WTC11 (cell line): Measurements from ENCODE around the gene CELF4. TPM values are rescaled to one million over a fixed set of nuclear protein-coding genes. Genes with fewer than 3 reads are reported as not detected.

Experiments used
- ATAC-seq: fragments of 200-7000 bp; cut with Tn5 transposase; 2 replicates; pipeline ENCODE4 v1.10.0; 2021; ENCODE audit warnings: mild to moderate bottlenecking, moderate library complexity
- CTCF ChIA-PET: fragments of 300-600 bp; sonication (Branson Sonifier 250); formaldehyde crosslinking; loops from one replicate; lab custom pipeline; 2021; ENCODE audit warnings: antibody characterized with exemption; lab: Charles Lee
- POLR2A ChIA-PET: fragments of 350-600 bp; sonication (Branson Sonifier 250); formaldehyde crosslinking; loops from one replicate; lab custom pipeline; 2021; ENCODE audit warnings: antibody characterized with exemption; lab: Charles Lee
- DNase-seq: peaks from one replicate; pipeline ENCODE4 v3.0.0; 2021; ENCODE audit warnings: low spot score
- H3K27ac Mint-ChIP-seq: 2 replicates; pipeline ENCODE4 v1.8.0; 2021; ENCODE audit warnings: mixed read lengths
- H3K27me3 Mint-ChIP-seq: 2 replicates; pipeline ENCODE4 v1.8.0; 2021; ENCODE audit warnings: low read depth, mild to moderate bottlenecking, moderate library complexity, mixed read lengths
- H3K36me3 Mint-ChIP-seq: 2 replicates; pipeline ENCODE4 v1.8.0; 2021; ENCODE audit warnings: mixed read lengths
- H3K4me1 Mint-ChIP-seq: 2 replicates; pipeline ENCODE4 v1.8.0; 2022; ENCODE audit warnings: mixed read lengths
- H3K4me3 Mint-ChIP-seq: 2 replicates; pipeline ENCODE4 v1.8.0; 2021; ENCODE audit warnings: mild to moderate bottlenecking, moderate library complexity, mixed read lengths
- H3K9me3 Mint-ChIP-seq: 2 replicates; pipeline ENCODE4 v1.8.0; 2021; ENCODE audit warnings: mixed read lengths
- CREB1 ChIP-seq: sonication (generic); formaldehyde crosslinking; IDR thresholded peaks from 2 replicates; pipeline ENCODE4 v1.8.0; 2023; ENCODE audit warnings: mild to moderate bottlenecking, missing genetic modification reagents
- ELF4 ChIP-seq: sonication (generic); formaldehyde crosslinking; IDR thresholded peaks from 2 replicates; pipeline ENCODE4 v1.8.1; 2022; ENCODE audit warnings: low read depth, mild to moderate bottlenecking, moderate library complexity, missing genetic modification reagents
- ETV6 ChIP-seq: sonication (generic); formaldehyde crosslinking; IDR thresholded peaks from 2 replicates; pipeline ENCODE4 v1.8.1; 2022; ENCODE audit warnings: mild to moderate bottlenecking, missing genetic modification reagents
- FOXP1 ChIP-seq: sonication (generic); formaldehyde crosslinking; IDR thresholded peaks from 2 replicates; pipeline ENCODE4 v1.8.0; 2022; ENCODE audit warnings: missing genetic modification reagents, mild to moderate bottlenecking, moderate library complexity, borderline replicate concordance
- JAZF1 ChIP-seq: fragments of 250-450 bp; sonication (Bioruptor Pico); IDR thresholded peaks from 2 replicates; pipeline ENCODE4 v1.9.0; 2021; ENCODE audit warnings: moderate library complexity, mild to moderate bottlenecking, inconsistent platforms
- JUN ChIP-seq: sonication (generic); formaldehyde crosslinking; IDR thresholded peaks from 2 replicates; pipeline ENCODE4 v1.8.0; 2023; ENCODE audit warnings: mild to moderate bottlenecking, missing genetic modification reagents
- MXD4 ChIP-seq: fragments of 250-450 bp; sonication (Bioruptor Pico); IDR thresholded peaks from 2 replicates; pipeline ENCODE4 v1.8.0; 2021; ENCODE audit warnings: mild to moderate bottlenecking, moderate library complexity, borderline replicate concordance
- RELA ChIP-seq: sonication (generic); formaldehyde crosslinking; IDR thresholded peaks from 2 replicates; pipeline ENCODE4 v1.8.1; 2022; ENCODE audit warnings: missing genetic modification reagents, mild to moderate bottlenecking, borderline replicate concordance
- RORB ChIP-seq: fragments of 250-450 bp; sonication (Bioruptor Pico); IDR thresholded peaks from 2 replicates; pipeline ENCODE4 v1.9.0; 2021; ENCODE audit warnings: mild to moderate bottlenecking
- SOX15 ChIP-seq: fragments of 250-450 bp; sonication (Bioruptor Pico); IDR thresholded peaks from 2 replicates; pipeline ENCODE4 v1.9.0; 2021; ENCODE audit warnings: mild to moderate bottlenecking
- TP53 ChIP-seq: sonication (generic); formaldehyde crosslinking; IDR thresholded peaks from 2 replicates; pipeline ENCODE4 v1.8.1; 2023; ENCODE audit warnings: mild to moderate bottlenecking, missing genetic modification reagents
- ZNF121 ChIP-seq: sonication (generic); formaldehyde crosslinking; IDR thresholded peaks from 2 replicates; pipeline ENCODE4 v1.8.0; 2023; ENCODE audit warnings: missing genetic modification reagents
- ZNF671 ChIP-seq: fragments of 250-450 bp; sonication (Bioruptor Pico); IDR thresholded peaks from 2 replicates; pipeline ENCODE4 v1.8.0; 2021; ENCODE audit warnings: mild to moderate bottlenecking
- total RNA-seq: library from RNA; stranded (reverse); gene quantifications from 3 replicates; pipeline ENCODE4 v1.2.3, GENCODE V29; 2021
- TF ChIP-seq, protein P1 (sequence below): fragments of 250-450 bp; sonication (Bioruptor Pico); IDR thresholded peaks from 2 replicates; pipeline ENCODE4 v1.9.0; 2021; ENCODE audit warnings: mild to moderate bottlenecking, borderline replicate concordance
- TF ChIP-seq, protein P2 (sequence below): sonication (generic); formaldehyde crosslinking; IDR thresholded peaks from 2 replicates; pipeline ENCODE4 v1.8.0; 2022; ENCODE audit warnings: mild to moderate bottlenecking, missing genetic modification reagents
- TF ChIP-seq, protein P3 (sequence below): fragments of 250-450 bp; sonication (Bioruptor Pico); IDR thresholded peaks from 2 replicates; pipeline ENCODE4 v2.1.2; 2022; ENCODE audit warnings: mild to moderate bottlenecking, moderate library complexity
- TF ChIP-seq, protein P4 (sequence below): fragments of 250-450 bp; sonication (Bioruptor Pico); conservative IDR thresholded peaks from 2 replicates; pipeline ENCODE4 v1.9.0; 2021; ENCODE audit warnings: mild to moderate bottlenecking

CELF4 gene
- total RNA-seq, 1 experiment from 2014 or later = 2.9 TPM

DNA sequence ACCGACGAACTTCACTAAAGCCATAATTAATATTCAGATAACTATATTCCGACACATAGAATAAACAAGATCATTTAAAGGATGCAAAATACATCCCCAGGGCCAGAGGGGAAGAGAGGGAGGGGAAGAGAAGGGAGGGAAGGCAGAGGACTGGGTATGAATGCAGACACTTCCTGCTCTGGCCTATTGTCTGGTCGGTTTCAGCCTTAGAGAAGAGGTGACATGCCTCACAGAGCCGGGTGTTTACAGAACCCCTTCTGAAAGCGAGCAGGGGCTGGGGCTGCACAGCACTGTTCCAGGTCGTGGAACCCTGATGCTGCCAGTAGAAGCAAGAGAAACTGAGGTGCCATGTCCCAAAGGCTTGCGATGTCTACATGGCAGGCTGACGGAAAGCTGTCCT lies 31.0 kb downstream of the CELF4 start:
- CTCF ChIA-PET = interaction anchor here (0.7 to 1.6 kb wide), 6 partner anchors 47 to 191 kb away, joined by 3 to 14 read pairs (median 8); no protein-coding TSS in a partner anchor
- Mint-ChIP-seq H3K9me3 (no peaks in the 10 kb centered on the region), H3K36me3 (no peaks in the 10 kb centered on the region), H3K27ac (no peak overlapping the region), H3K4me3 (no peak overlapping the region), H3K27me3 (peaks cover 16% of the 10 kb centered on the region), H3K4me1 (peaks cover 48% of the 10 kb centered on the region)
- no peak for ATAC-seq
- DNase-seq = no peak
- TF ChIP-seq CREB1 (no peak), JUN (CRISPR knock-in tag) (no peak), SOX15 (CRISPR knock-in tag) (no peak), FOXP1 (CRISPR knock-in tag) (no peak), RORB (CRISPR knock-in tag) (no peak), ZNF671 (no peak), ZNF121 (no peak), JAZF1 (no peak), MXD4 (CRISPR knock-in tag) (no peak), RELA (CRISPR knock-in tag) (no peak), ETV6 (CRISPR knock-in tag) (no peak), TP53 (CRISPR knock-in tag) (no peak), ELF4 (CRISPR knock-in tag) (no peak)
- TF ChIP-seq, protein P1, sequence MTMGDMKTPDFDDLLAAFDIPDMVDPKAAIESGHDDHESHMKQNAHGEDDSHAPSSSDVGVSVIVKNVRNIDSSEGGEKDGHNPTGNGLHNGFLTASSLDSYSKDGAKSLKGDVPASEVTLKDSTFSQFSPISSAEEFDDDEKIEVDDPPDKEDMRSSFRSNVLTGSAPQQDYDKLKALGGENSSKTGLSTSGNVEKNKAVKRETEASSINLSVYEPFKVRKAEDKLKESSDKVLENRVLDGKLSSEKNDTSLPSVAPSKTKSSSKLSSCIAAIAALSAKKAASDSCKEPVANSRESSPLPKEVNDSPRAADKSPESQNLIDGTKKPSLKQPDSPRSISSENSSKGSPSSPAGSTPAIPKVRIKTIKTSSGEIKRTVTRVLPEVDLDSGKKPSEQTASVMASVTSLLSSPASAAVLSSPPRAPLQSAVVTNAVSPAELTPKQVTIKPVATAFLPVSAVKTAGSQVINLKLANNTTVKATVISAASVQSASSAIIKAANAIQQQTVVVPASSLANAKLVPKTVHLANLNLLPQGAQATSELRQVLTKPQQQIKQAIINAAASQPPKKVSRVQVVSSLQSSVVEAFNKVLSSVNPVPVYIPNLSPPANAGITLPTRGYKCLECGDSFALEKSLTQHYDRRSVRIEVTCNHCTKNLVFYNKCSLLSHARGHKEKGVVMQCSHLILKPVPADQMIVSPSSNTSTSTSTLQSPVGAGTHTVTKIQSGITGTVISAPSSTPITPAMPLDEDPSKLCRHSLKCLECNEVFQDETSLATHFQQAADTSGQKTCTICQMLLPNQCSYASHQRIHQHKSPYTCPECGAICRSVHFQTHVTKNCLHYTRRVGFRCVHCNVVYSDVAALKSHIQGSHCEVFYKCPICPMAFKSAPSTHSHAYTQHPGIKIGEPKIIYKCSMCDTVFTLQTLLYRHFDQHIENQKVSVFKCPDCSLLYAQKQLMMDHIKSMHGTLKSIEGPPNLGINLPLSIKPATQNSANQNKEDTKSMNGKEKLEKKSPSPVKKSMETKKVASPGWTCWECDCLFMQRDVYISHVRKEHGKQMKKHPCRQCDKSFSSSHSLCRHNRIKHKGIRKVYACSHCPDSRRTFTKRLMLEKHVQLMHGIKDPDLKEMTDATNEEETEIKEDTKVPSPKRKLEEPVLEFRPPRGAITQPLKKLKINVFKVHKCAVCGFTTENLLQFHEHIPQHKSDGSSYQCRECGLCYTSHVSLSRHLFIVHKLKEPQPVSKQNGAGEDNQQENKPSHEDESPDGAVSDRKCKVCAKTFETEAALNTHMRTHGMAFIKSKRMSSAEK (CRISPR knock-in tag) = no peak
- TF ChIP-seq, protein P2, sequence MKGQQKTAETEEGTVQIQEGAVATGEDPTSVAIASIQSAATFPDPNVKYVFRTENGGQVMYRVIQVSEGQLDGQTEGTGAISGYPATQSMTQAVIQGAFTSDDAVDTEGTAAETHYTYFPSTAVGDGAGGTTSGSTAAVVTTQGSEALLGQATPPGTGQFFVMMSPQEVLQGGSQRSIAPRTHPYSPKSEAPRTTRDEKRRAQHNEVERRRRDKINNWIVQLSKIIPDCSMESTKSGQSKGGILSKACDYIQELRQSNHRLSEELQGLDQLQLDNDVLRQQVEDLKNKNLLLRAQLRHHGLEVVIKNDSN (CRISPR knock-in tag) = no peak
- TF ChIP-seq, protein P3, sequence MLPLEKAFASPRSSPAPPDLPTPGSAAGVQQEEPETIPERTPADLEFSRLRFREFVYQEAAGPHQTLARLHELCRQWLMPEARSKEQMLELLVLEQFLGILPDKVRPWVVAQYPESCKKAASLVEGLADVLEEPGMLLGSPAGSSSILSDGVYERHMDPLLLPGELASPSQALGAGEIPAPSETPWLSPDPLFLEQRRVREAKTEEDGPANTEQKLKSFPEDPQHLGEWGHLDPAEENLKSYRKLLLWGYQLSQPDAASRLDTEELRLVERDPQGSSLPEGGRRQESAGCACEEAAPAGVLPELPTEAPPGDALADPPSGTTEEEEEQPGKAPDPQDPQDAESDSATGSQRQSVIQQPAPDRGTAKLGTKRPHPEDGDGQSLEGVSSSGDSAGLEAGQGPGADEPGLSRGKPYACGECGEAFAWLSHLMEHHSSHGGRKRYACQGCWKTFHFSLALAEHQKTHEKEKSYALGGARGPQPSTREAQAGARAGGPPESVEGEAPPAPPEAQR = no peak
- TF ChIP-seq, protein P4, sequence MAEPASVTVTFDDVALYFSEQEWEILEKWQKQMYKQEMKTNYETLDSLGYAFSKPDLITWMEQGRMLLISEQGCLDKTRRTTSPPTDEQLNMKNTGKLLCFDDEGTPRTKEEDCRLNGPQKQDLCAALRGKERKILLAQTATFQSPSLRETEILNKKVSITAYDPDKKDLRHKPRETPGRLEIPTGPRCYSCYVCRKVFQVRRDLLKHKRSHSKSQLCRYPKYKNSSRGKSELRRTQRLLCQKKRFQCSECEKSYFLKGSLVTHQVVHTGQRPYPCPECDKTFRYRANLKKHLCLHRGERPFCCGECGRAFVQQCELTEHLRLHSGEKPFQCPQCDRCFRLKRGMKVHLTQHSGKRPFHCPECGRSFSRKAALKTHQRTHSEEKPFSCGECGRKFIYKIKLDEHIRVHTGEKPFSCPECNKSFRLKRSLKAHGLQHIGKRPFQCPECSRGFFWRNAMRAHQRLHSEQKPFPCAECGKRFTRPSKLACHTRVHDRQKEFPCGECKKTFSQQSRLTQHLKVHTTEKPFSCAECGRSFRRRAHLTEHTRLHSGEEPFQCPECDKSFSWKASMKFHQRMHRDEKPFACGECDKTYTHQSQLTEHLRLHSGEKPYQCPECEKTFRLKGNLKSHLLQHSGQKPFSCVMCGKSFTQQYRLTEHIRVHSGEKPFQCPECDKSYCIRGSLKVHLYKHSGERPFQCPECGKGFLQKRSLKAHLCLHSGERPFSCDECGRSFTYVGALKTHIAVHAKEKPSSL (CRISPR knock-in tag) = no peak
- POLR2A ChIA-PET = interaction anchor here (1.0 kb wide), 1 partner anchor 32 kb away, joined by 3 read pairs; no protein-coding TSS in a partner anchor
